ENCODE data around the gene PIP4P1.

PIP4P1 gene

DNA sequence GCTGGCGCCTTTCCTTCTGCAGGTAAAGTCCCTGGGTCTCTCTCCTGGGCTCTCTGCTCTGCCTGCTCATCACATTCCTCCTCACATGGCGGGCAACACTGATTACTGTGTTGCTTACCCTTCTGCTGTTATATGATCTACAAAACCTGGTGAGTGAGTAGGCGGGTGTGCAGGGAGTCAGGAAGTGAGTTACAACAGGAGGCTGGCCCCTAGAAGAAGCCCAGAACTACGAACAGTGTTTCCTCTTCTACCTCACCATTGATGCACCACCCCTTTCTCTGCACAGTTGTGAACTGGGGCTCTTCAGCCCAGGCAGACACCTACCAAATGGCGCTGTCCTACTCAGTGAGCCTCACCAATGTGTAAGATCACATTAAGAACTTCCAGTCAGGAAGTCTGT, 20.4 kb downstream of the PIP4P1 start:
- POLR2A ChIA-PET = interaction anchor here (1.0 kb wide), 1 partner anchor 28 kb away, joined by 3 read pairs; the partner anchor contains the start of gene PNP
- CTCF ChIA-PET = interaction anchor here (1.6 to 3.0 kb wide), 3 partner anchors 7 to 25 kb away, joined by 4 to 13 read pairs (median 12); no protein-coding TSS in a partner anchor
- TF ChIP-seq, protein P1, sequence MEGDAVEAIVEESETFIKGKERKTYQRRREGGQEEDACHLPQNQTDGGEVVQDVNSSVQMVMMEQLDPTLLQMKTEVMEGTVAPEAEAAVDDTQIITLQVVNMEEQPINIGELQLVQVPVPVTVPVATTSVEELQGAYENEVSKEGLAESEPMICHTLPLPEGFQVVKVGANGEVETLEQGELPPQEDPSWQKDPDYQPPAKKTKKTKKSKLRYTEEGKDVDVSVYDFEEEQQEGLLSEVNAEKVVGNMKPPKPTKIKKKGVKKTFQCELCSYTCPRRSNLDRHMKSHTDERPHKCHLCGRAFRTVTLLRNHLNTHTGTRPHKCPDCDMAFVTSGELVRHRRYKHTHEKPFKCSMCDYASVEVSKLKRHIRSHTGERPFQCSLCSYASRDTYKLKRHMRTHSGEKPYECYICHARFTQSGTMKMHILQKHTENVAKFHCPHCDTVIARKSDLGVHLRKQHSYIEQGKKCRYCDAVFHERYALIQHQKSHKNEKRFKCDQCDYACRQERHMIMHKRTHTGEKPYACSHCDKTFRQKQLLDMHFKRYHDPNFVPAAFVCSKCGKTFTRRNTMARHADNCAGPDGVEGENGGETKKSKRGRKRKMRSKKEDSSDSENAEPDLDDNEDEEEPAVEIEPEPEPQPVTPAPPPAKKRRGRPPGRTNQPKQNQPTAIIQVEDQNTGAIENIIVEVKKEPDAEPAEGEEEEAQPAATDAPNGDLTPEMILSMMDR (IDR thresholded peaks at IDR 0.05; ENCODE audit: control extremely low read depth, extremely low read depth, low read depth, missing control alignments) = no peak
- no peak for DNase-seq (ENCODE audit: extremely low spot score)

DNA sequence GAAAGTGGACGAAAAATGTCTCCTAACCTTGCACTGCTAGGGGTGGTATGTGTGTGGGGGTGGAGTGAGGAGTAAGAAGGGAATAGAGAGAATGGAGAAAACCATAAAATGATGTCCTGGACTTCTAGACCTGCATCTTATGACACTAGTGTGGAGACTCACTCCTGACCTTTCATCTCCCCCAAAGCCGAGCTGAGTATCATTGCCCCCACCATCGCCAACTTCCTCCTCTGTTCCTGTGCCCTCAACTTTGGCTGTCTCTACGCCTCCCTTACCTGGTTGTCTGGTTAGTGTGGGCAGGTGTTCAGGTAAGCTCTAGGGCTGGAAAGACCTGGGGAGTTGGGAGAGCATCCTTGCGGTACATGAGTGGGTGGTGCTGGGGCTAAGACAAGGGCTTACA, 20.8 kb downstream of the PIP4P1 start:
- DNase-seq (ENCODE audit: extremely low spot score) = no peak
- TF ChIP-seq, protein P1 (IDR thresholded peaks at IDR 0.05; ENCODE audit: control extremely low read depth, extremely low read depth, low read depth, missing control alignments) = no peak
- CTCF ChIA-PET = interaction anchor here (2.1 to 3.0 kb wide), 2 partner anchors 18 to 25 kb away, joined by 12 to 13 read pairs; no protein-coding TSS in a partner anchor
- POLR2A ChIA-PET = no interaction called here

DNA sequence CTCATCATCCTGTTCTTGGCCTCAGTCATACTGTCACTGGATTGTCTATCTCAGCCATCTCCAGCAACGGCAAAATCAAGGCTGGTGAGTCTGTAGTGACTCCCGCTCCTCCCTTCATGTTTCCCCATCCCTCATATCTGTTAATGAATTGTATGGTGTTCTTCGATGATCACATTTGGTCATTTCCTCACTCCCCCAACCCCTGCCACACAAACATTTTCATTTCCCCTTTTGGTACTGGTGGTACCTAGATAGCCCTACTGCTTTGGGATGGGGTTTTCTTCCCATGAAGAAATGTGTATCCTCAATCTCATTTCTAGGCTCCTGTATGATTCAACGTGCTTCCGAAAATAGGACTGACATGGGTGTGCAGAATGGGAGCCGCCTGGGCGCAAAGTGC, 22.6 kb downstream of the PIP4P1 start:
- CTCF ChIA-PET = no interaction called here
- TF ChIP-seq, protein P1 (IDR thresholded peaks at IDR 0.05; ENCODE audit: control extremely low read depth, extremely low read depth, low read depth, missing control alignments) = no peak
- POLR2A ChIA-PET = no interaction called here
- DNase-seq (ENCODE audit: extremely low spot score) = no peak

GRCh38 chr14:20436363-20436755, 24.9 kb downstream of the PIP4P1 start:
- CTCF ChIA-PET = interaction anchor here (1.9 to 2.1 kb wide), 2 partner anchors 12 to 21 kb away, joined by 6 to 11 read pairs; no protein-coding TSS in a partner anchor
- TF ChIP-seq, protein P1 (IDR thresholded peaks at IDR 0.05; ENCODE audit: control extremely low read depth, extremely low read depth, low read depth, missing control alignments) = no peak
- POLR2A ChIA-PET = interaction anchor here (0.7 kb wide), 1 partner anchor 25 kb away, joined by 3 read pairs; the partner anchor contains the start of gene PIP4P1
- no peak for DNase-seq (ENCODE audit: extremely low spot score)

GRCh38 chr14:20435582-20436362, 25.5 kb downstream of the PIP4P1 start, which contains the start of gene KLHL33:
KLHL33 (minus strand) TSS chr14:20436166; CDS start chr14:20435811, 355 bp downstream.
- DNase-seq (ENCODE audit: extremely low spot score) = no peak
- CTCF ChIA-PET = interaction anchor here (1.9 to 2.1 kb wide), 2 partner anchors 11 to 20 kb away, joined by 6 to 11 read pairs; no protein-coding TSS in a partner anchor
- TF ChIP-seq, protein P1 (IDR thresholded peaks at IDR 0.05; ENCODE audit: control extremely low read depth, extremely low read depth, low read depth, missing control alignments) = no peak
- POLR2A ChIA-PET = interaction anchor here (0.7 kb wide), 1 partner anchor 26 kb away, joined by 3 read pairs; the partner anchor contains the start of gene PIP4P1

- POLR2A ChIA-PET = no interaction called here
These were observed 26.3 kb downstream of the PIP4P1 start for GRCh38 chr14:20434701-20435581.

More at GRCh38 chr14:20434701-20435581, 26.3 kb downstream of the PIP4P1 start:
- no peak for DNase-seq (ENCODE audit: extremely low spot score)
- CTCF ChIA-PET = interaction anchor here (1.0 to 2.1 kb wide), 3 partner anchors 11 to 19 kb away, joined by 3 to 11 read pairs (median 6); no protein-coding TSS in a partner anchor
- TF ChIP-seq, protein P1 (IDR thresholded peaks at IDR 0.05; ENCODE audit: control extremely low read depth, extremely low read depth, low read depth, missing control alignments) = no peak
